IMR-90 (cell line): ENCODE results near the gene LRRC42. TPM values are rescaled to one million over a fixed set of nuclear protein-coding genes. Genes with fewer than 3 reads are reported as not detected.
"Not testable (repeated sequence)": the region's sequence is repeated elsewhere in the genome, so short reads cannot be mapped to it uniquely, and the experiment has no call there.

Experiments
- ATAC-seq: fragments of 200-7000 bp; cut with Tn5 transposase; 2 replicates; pipeline ENCODE4 v1.9.1; 2020; ENCODE audit warnings: low read depth, mild to moderate bottlenecking, moderate library complexity
- BruUV-seq: library from RNA; stranded (reverse); fragments of 400-500 nt; replicated peaks from 2 replicates; lab custom pipeline; 2021; lab: Mats Ljungman, UMichigan
- CTCF ChIA-PET: fragments of 300-600 bp; formaldehyde crosslinking; extraction: SDS; loops from one replicate; lab custom pipeline; 2021; ENCODE audit warnings: antibody characterized with exemption; lab: Yijun Ruan, JAX
- POLR2A ChIA-PET: fragments of 300-600 bp; sonication (Branson Sonifier 250); formaldehyde crosslinking; loops from one replicate; lab custom pipeline; 2022; ENCODE audit warnings: antibody characterized with exemption; ENCODE audit not compliant: unreplicated experiment; lab: Charles Lee
- DNase-seq: peaks from one replicate; pipeline ENCODE4 v3.0.0; 2013
- H2AFZ ChIP-seq: replicated peaks from 2 replicates; pipeline ENCODE3; 2013; ENCODE audit warnings: low read length, mild to moderate bottlenecking; ENCODE audit not compliant: poor library complexity
- H2AK5ac ChIP-seq: 2 replicates; pipeline ENCODE4 v1.6.1; 2013; ENCODE audit warnings: low read depth, low read length, inconsistent platforms
- H2AK9ac ChIP-seq: replicated peaks from 2 replicates; pipeline ENCODE3; 2013; ENCODE audit warnings: mild to moderate bottlenecking, low read depth, low read length, moderate library complexity; ENCODE audit not compliant: poor library complexity
- H2BK120ac ChIP-seq: 2 replicates; pipeline ENCODE4 v1.6.1; 2013; ENCODE audit warnings: low read depth, low read length, inconsistent platforms
- H2BK15ac ChIP-seq: 3 replicates; pipeline ENCODE4 v1.6.1; 2013; ENCODE audit warnings: low read depth, low read length, inconsistent platforms
- H2BK20ac ChIP-seq: 2 replicates; pipeline ENCODE4 v1.6.1; 2013; ENCODE audit warnings: low read depth, mild to moderate bottlenecking, inconsistent platforms, low read length, moderate library complexity
- H2BK5ac ChIP-seq: 2 replicates; pipeline ENCODE4 v1.6.1; 2013; ENCODE audit warnings: mild to moderate bottlenecking, low read depth, low read length, inconsistent platforms; ENCODE audit not compliant: poor library complexity, severe bottlenecking
- H3K14ac ChIP-seq: replicated peaks from 2 replicates; pipeline ENCODE4 v1.6.1; 2013; ENCODE audit warnings: low read depth, low read length, inconsistent platforms
- H3K18ac ChIP-seq: 2 replicates; pipeline ENCODE4 v1.6.1; 2013; ENCODE audit warnings: low read depth, low read length, control low read depth
- H3K23ac ChIP-seq: 2 replicates; pipeline ENCODE4 v1.6.1; 2013; ENCODE audit warnings: low read depth, low read length, inconsistent platforms
- H3K27ac ChIP-seq: 2 replicates; pipeline ENCODE4 v1.5.1; 2013; ENCODE audit warnings: mild to moderate bottlenecking, control low read depth, low read length; ENCODE audit not compliant: insufficient read depth
- H3K27me3 ChIP-seq: 2 replicates; pipeline ENCODE4 v1.6.1; 2013; ENCODE audit warnings: low read length; ENCODE audit not compliant: control insufficient read depth, insufficient read depth
- H3K36me3 ChIP-seq: 2 replicates; pipeline ENCODE4 v1.6.1; 2013; ENCODE audit warnings: low read length, mixed read lengths; ENCODE audit not compliant: control insufficient read depth, insufficient read depth
- H3K4ac ChIP-seq: 2 replicates; pipeline ENCODE4 v1.6.1; 2013; ENCODE audit warnings: low read depth, low read length, inconsistent platforms
- H3K4me1 ChIP-seq: 2 replicates; pipeline ENCODE4 v1.6.1; 2013; ENCODE audit warnings: low read length, mixed read lengths; ENCODE audit not compliant: control insufficient read depth, insufficient read depth
- H3K4me2 ChIP-seq: 2 replicates; pipeline ENCODE4 v1.6.1; 2013; ENCODE audit warnings: low read depth, mild to moderate bottlenecking, control low read depth, low read length, moderate library complexity
- H3K4me3 ChIP-seq: 2 replicates; pipeline ENCODE4 v1.5.1; 2013; ENCODE audit warnings: low read depth, mild to moderate bottlenecking, control low read depth, low read length, moderate library complexity; ENCODE audit not compliant: insufficient read depth
- H3K56ac ChIP-seq: 2 replicates; pipeline ENCODE4 v1.6.1; 2013; ENCODE audit warnings: low read length, inconsistent platforms; ENCODE audit not compliant: insufficient read depth; ENCODE audit errors: extremely low read depth
- H3K79me1 ChIP-seq, 2 experiments: 2 replicates each; pipeline ENCODE4 v1.6.1; 2013; ENCODE audit warnings: low read length in 2 of 2, inconsistent platforms in 1 of 2, low read depth in 1 of 2
- H3K9ac ChIP-seq: 2 replicates; pipeline ENCODE4 v1.6.1; 2013; ENCODE audit warnings: low read depth, low read length, control low read depth
- H3K9me1 ChIP-seq: 2 replicates; pipeline ENCODE4 v1.6.1; 2013; ENCODE audit warnings: low read length, inconsistent platforms; ENCODE audit not compliant: insufficient read depth
- H3K9me3 ChIP-seq: 2 replicates; pipeline ENCODE4 v1.6.1; 2013; ENCODE audit warnings: low read length; ENCODE audit not compliant: control insufficient read depth, insufficient read depth
- H4K20me1 ChIP-seq: 2 replicates; pipeline ENCODE4 v1.6.1; 2013; ENCODE audit warnings: low read length, inconsistent platforms; ENCODE audit not compliant: insufficient read depth
- H4K5ac ChIP-seq: 2 replicates; pipeline ENCODE4 v1.6.1; 2013; ENCODE audit warnings: mild to moderate bottlenecking, low read depth, low read length, control low read depth
- H4K8ac ChIP-seq, 2 experiments: 2 replicates each; pipeline ENCODE4 v1.6.1; 2013; ENCODE audit warnings: low read depth in 2 of 2, low read length in 2 of 2, control low read depth in 1 of 2, inconsistent platforms in 1 of 2
- H4K91ac ChIP-seq: 2 replicates; pipeline ENCODE4 v1.6.1; 2013; ENCODE audit warnings: low read depth, low read length, inconsistent platforms; ENCODE audit not compliant: insufficient read depth
- CTCF ChIP-seq: conservative IDR thresholded peaks from 2 replicates; pipeline ENCODE4 v1.5.1; 2012; ENCODE audit warnings: mild to moderate bottlenecking, low read depth, low read length, improper control_type of control experiment
- RAD21 ChIP-seq: IDR thresholded peaks from 2 replicates; pipeline ENCODE4 v1.6.1; 2012; ENCODE audit warnings: low read length, improper control_type of control experiment
- SMC3 ChIP-seq: fragments of 150-350 bp; IDR thresholded peaks from 2 replicates; pipeline ENCODE4 v1.6.1; 2016; ENCODE audit warnings: low read depth, mild to moderate bottlenecking, antibody characterized with exemption, low read length, moderate library complexity
- WGBS, 2 experiments: methylation state at CpG; one replicate each; pipeline versions ENCODE4 v1.1.5 to v1.1.7; 2013; ENCODE audit warnings: missing lambda C conversion rate in 2 of 2; ENCODE audit not compliant: insufficient read length in 1 of 2; ENCODE audit errors: extremely low coverage in 2 of 2; 5-methylcytosine and 5-hydroxymethylcytosine counted together
- dilution Hi-C: fragments of 300-500 bp; cut with HindIII; formaldehyde crosslinking; loops from one replicate; pipeline ENCODE4 v1.14.3; 2018; ENCODE audit warnings: low sequenced_read_pairs; ENCODE audit not compliant: unreplicated experiment
- in situ Hi-C: fragments of 300-500 bp; cut with MboI; formaldehyde crosslinking; loops from 3 replicates; pipeline ENCODE4 v1.14.3; 2019; ENCODE audit warnings: low sequenced_read_pairs, inconsistent platforms, mixed read lengths
- intact Hi-C: fragments of 100-400 bp; cut with micrococcal nuclease; formaldehyde crosslinking; loops from 2 replicates; pipeline ENCODE4 v1.10.0; 2022
- polyA plus RNA-seq, 3 experiments: library from polyadenylated mRNA; depleted of rRNA; stranded (reverse); fragments of >200 nt; gene quantifications; 2 replicates each; pipeline ENCODE4 v1.2.3, GENCODE V29; 2012; ENCODE audit warnings: low replicate concordance in 1 of 3
- total RNA-seq: library from RNA; depleted of rRNA; stranded (reverse); fragments of >200 nt; gene quantifications from 2 replicates; pipeline ENCODE4 v1.2.3, GENCODE V29; 2012

The LRRC42 gene
- total and polyA plus RNA-seq, 2 of the 4 experiments (the other 2 are of a cell fraction) = 39.9 to 47.5 TPM

DNA sequence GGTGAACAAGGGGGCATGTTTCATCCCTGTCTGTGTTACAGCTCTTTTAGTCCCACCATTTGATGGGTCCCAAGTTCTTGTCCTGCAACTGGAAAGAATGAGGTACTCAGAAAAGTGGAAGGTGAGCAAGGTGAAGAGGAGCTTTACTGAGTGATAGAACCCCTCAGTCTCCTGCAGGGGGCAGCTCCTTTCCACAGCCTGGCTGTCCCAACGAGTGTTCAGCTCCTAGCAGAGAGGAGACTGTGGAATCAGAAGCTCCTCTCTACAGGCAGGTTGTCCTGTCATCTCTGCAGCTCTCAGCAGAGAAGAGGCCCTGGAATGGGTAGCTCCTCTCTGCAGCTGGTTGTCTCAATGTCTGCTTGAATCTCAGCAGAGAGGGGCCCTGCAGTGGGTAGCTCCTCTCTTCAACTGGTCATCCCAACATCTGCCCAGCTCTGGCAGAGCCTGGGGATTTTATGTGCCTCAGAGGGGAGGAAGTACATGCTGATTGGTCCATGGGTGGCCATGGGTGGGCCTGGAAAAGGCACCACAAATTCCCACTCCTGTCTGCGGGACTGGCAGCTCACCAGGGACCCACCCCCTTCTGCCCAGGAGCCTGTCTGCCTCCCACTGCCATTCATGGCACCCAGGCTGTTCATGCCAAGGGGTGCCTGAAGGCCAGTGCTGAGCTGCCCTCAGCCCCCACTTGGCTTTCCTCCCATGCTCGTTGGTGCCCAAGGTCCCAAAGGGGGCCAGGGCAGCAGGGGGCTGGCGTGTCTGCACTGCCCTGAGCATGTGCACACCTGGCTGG, 46.1 kb downstream of the LRRC42 start:
- Histone ChIP-seq H3K27ac (no peak overlapping the region), H3K14ac (no peak overlapping the region), H3K79me1 (no peaks in the 10 kb centered on the region), H3K9ac (no peak overlapping the region), H3K9me1 (no peaks in the 10 kb centered on the region), H3K4me1 (no peaks in the 10 kb centered on the region), H3K27me3 (peaks cover 2% of the 10 kb centered on the region; the same call in 1 of the 2 replicates), H2BK120ac (no peak overlapping the region), H3K23ac (no peak overlapping the region), H4K91ac (no peak overlapping the region), H2BK15ac (no peak overlapping the region), H3K4me2 (no peak overlapping the region), H3K4me3 (no peak overlapping the region), H3K36me3 (no peaks in the 10 kb centered on the region), H4K5ac (no peak overlapping the region), H4K8ac (no peak overlapping the region), H2AFZ (no peak overlapping the region), H3K18ac (no peak overlapping the region), H2BK20ac (no peak overlapping the region), H3K4ac (no peak overlapping the region), H2AK5ac (no peak overlapping the region), H2BK5ac (no peak overlapping the region), H4K20me1 (no peaks in the 10 kb centered on the region), H2AK9ac (no peak overlapping the region), H3K9me3 (no peaks in the 10 kb centered on the region), H3K56ac (no peak overlapping the region)
- intact Hi-C loops (no loop called here), dilution Hi-C loops (no loop called here), in situ Hi-C loops (no loop called here)
- POLR2A ChIA-PET = no interaction called here
- 0% methylated on average over 1 of the region's 4 CpGs; no CpG with 5 or more reads in 1 of the 2 experiments for WGBS, 2 experiments
- no TSS peak for BruUV-seq
- ATAC-seq (no peak), DNase-seq (no peak)
- TF ChIP-seq CTCF (no peak), SMC3 (no peak), RAD21 (peak; percentile 28; the same call in 1 of the 2 replicates)
- CTCF ChIA-PET = interaction anchor here (1.2 kb wide), 1 partner anchor 60 kb away, joined by 3 read pairs; no protein-coding TSS in a partner anchor

DNA sequence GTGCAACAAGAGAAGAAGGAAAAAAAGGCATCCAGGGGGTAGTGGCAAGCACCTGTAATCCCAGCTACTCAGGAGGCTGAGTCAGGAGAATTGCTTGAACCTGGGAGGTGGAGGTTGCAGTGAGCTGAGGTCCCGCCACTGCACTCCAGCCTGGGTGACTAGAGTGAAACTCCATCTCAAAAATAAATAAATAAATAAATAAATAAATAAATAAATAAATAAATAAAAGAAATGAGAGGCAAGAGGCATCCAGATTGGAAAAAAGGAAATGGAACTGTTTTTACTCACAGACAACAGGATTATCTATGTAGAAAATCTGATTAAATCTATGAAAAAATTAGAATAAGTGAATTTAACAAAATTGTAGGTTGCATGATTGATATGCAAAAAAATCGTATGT, 48.4 kb downstream of the LRRC42 start:
- H2BK20ac ChIP-seq, H4K91ac ChIP-seq, H3K27ac ChIP-seq, H4K8ac ChIP-seq, H3K14ac ChIP-seq, H3K56ac ChIP-seq, CTCF ChIA-PET, H2BK15ac ChIP-seq, H3K79me1 ChIP-seq, H3K18ac ChIP-seq, H4K20me1 ChIP-seq, H2AFZ ChIP-seq, H3K4me1 ChIP-seq, H3K23ac ChIP-seq, ATAC-seq, H2AK5ac ChIP-seq, H4K5ac ChIP-seq, H2BK5ac ChIP-seq, H2BK120ac ChIP-seq, H3K36me3 ChIP-seq, dilution Hi-C loops, H2AK9ac ChIP-seq, H3K4me3 ChIP-seq, intact Hi-C loops, H3K4ac ChIP-seq, H3K9ac ChIP-seq, in situ Hi-C loops, DNase-seq, POLR2A ChIA-PET, H3K27me3 ChIP-seq, H3K9me1 ChIP-seq, H3K4me2 ChIP-seq, BruUV-seq, H3K9me3 ChIP-seq: not testable (repeated sequence)
- no CpG with 5 or more reads among the region's 2 CpGs for WGBS, 2 experiments
